ENCODE results near the gene EFCAB14. TPM values are rescaled to one million over a fixed set of nuclear protein-coding genes. Genes with fewer than 3 reads are reported as not detected.

EFCAB14 gene
- total and polyA plus RNA-seq, 9 of the 15 experiments (the other 6 are each of a cell fraction or from before 2014, with no cell fraction given): 7.3 to 49.0 (median 37.3) TPM

GRCh38 chr1:46742069-46742468, 23.2 kb upstream of the EFCAB14 start:
- WGBS (ENCODE audit: insufficient coverage, low coverage, missing lambda C conversion rate): 0% methylated on average over 3 of the region's 3 CpGs
- Histone ChIP-seq H3K36me3 (ENCODE audit: control insufficient read depth, insufficient read depth, low read length) (no peaks in the 10 kb centered on the region), H3K4me1 (replicated peaks in 1 of 2; ENCODE audit: control insufficient read depth in 2 of 2, insufficient read depth in 2 of 2, low read length in 2 of 2) (no peaks in the 10 kb centered on the region), H3K27ac (ENCODE audit: extremely low read depth, low read depth, low read length) (no peak overlapping the region), H2AFZ (ENCODE audit: low read depth, low read length) (no peak overlapping the region), H3K4me2 (ENCODE audit: insufficient read depth, low read length) (no peak overlapping the region), H3K4me3 (no peak overlapping the region), H3K9me1 (ENCODE audit: control insufficient read depth, insufficient read depth, low read length) (no peaks in the 10 kb centered on the region), H3K9me3 (replicated peaks; ENCODE audit: control insufficient read depth, insufficient read depth, low read depth, low read length) (no peaks in the 10 kb centered on the region), H4K20me1 (replicated peaks; ENCODE audit: control insufficient read depth, insufficient read depth, low read length) (no peaks in the 10 kb centered on the region; the same call in 1 of the 2 replicates), H3K79me2 (ENCODE audit: control insufficient read depth, insufficient read depth, low read length) (no peaks in the 10 kb centered on the region), H3K9ac (ENCODE audit: insufficient read depth in 1 of 2, low read depth in 2 of 2, low read length in 2 of 2) (no peak overlapping the region), H3K27me3 (ENCODE audit: control insufficient read depth in 2 of 2, insufficient read depth in 2 of 2, low read length in 2 of 2) (peaks cover 0 to 2% of the 10 kb centered on the region in 2 experiments; a peak in 2 of 5 replicates)
- FAIRE-seq (no peak), ATAC-seq (no peak), DNase-seq (ENCODE audit: extremely low read depth in 1 of 4, low spot score in 3 of 4) (no peak)
- no TSS peak for BruUV-seq (replicated peaks)
- CTCF ChIA-PET (ENCODE audit: low intra/inter-chr PET ratio): no interaction called here
- in situ Hi-C loops (cut with MboI): loop anchor here (10.0 kb wide), 1 partner anchor 243 kb away; no protein-coding TSS in a partner anchor
- TF ChIP-seq EP400 (IDR thresholded peaks at IDR 0.05): no peak
- no peak for TF ChIP-seq XRCC3 (IDR thresholded peaks at IDR 0.05)
- TF ChIP-seq RFX1 (IDR thresholded peaks at IDR 0.05): no peak
- no peak for TF ChIP-seq ZNF507 (tag; conservative IDR thresholded peaks at IDR 0.05)
- TF ChIP-seq DLX4 (CRISPR knock-in tag; IDR thresholded peaks at IDR 0.05): no peak
- no peak for TF ChIP-seq ZNF140 (CRISPR knock-in tag; IDR thresholded peaks at IDR 0.05)
- TF ChIP-seq EZH2 (IDR thresholded peaks at IDR 0.05; ENCODE audit: borderline replicate concordance, low read depth, low read length): no peak
- no peak for TF ChIP-seq ARID4B (CRISPR knock-in tag; IDR thresholded peaks at IDR 0.05)
- TF ChIP-seq CXXC5 (CRISPR knock-in tag; IDR thresholded peaks at IDR 0.05): no peak
- no peak for TF ChIP-seq TCF7L2 (IDR thresholded peaks at IDR 0.05; ENCODE audit: low read depth, low read length)
- POLR2A ChIA-PET: interaction anchor here (0.6 kb wide), 2 partner anchors 18 to 198 kb away, joined by 3 read pairs; no protein-coding TSS in a partner anchor
- intact Hi-C loops (cut with micrococcal nuclease): loop anchor here (10.0 kb wide), 2 partner anchors 253 to 353 kb away; no protein-coding TSS in a partner anchor

All from K562 (cell line).